PFSK-1 (cell line): Measurements from ENCODE around the gene RGS17.

ENCODE experiments used
- REST ChIP-seq, 2 experiments: IDR thresholded peaks; 2 replicates each; pipeline versions ENCODE4 v1.6.1 to v1.8.0; 2011 to 2012; ENCODE audit warnings: low read depth in 2 of 2, low read length in 2 of 2, control low read depth in 1 of 2, inconsistent platforms in 1 of 2, mild to moderate bottlenecking in 1 of 2, moderate library complexity in 1 of 2; ENCODE audit not compliant: insufficient read depth in 1 of 2
- SIN3A ChIP-seq: IDR thresholded peaks from 2 replicates; pipeline ENCODE4 v1.6.1; 2012; ENCODE audit warnings: mild to moderate bottlenecking, low read length, moderate library complexity, borderline replicate concordance; ENCODE audit not compliant: insufficient read depth
- TAF1 ChIP-seq: IDR thresholded peaks from 2 replicates; pipeline ENCODE4 v1.6.1; 2012; ENCODE audit warnings: low read length, control low read depth, borderline replicate concordance; ENCODE audit not compliant: insufficient read depth

GRCh38 chr6:153001767-153002612, 129.1 kb downstream of the RGS17 start:
- TF ChIP-seq TAF1: 0 out of 2 replicates have a peak, but pooled peaks have one; percentile 2
- no peak for TF ChIP-seq REST (IDR thresholded peaks at IDR 0.05; ENCODE audit: insufficient read depth in 1 of 2, low read depth in 2 of 2, low read length in 2 of 2)
- TF ChIP-seq SIN3A: no peak
